ENCODE results near the gene GRM8.
A peak's percentile ranks its signal among the peaks of the same experiment; 100 is the strongest.
"Not testable (repeated sequence)": the region's sequence is repeated elsewhere in the genome, so short reads cannot be mapped to it uniquely, and the experiment has no call there.

Gene GRM8

GRCh38 chr7:126700807-126701604 is 551.7 kb downstream of the GRM8 start:
- peak; percentile 56 for DNase-seq

- DNase-seq, result no peak
Observed at GRCh38 chr7:126699707-126700106, 553.0 kb downstream of the GRM8 start.

- no peak for DNase-seq
Observed at GRCh38 chr7:126698909-126699308, 553.8 kb downstream of the GRM8 start.

- no peak for DNase-seq
Observed at GRCh38 chr7:126698446-126698845, 554.3 kb downstream of the GRM8 start.

- no peak for DNase-seq
Observed at GRCh38 chr7:126696256-126697038, 556.3 kb downstream of the GRM8 start.

GRCh38 chr7:126690848-126691751 is 561.6 kb downstream of the GRM8 start:
- DNase-seq, result no peak

- no peak for DNase-seq
Observed at GRCh38 chr7:126690104-126690503, 562.6 kb downstream of the GRM8 start.

GRCh38 chr7:126689037-126689436 is 563.7 kb downstream of the GRM8 start:
- DNase-seq, result no peak

GRCh38 chr7:126686474-126686873 is 566.3 kb downstream of the GRM8 start:
- no peak for DNase-seq

GRCh38 chr7:126685596-126685995 is 567.1 kb downstream of the GRM8 start:
- DNase-seq, result no peak

- no peak for DNase-seq
Observed at GRCh38 chr7:126685018-126685573, 567.6 kb downstream of the GRM8 start.

- DNase-seq, result no peak
Observed at GRCh38 chr7:126682176-126682575, 570.6 kb downstream of the GRM8 start.

- not testable (repeated sequence) for DNase-seq
Observed at GRCh38 chr7:126668762-126669161, 584.0 kb downstream of the GRM8 start.

GRCh38 chr7:126668367-126668752 is 584.4 kb downstream of the GRM8 start:
- no peak for DNase-seq

GRCh38 chr7:126667742-126668366 is 584.9 kb downstream of the GRM8 start:
- DNase-seq, result no peak

GRCh38 chr7:126662856-126663255 is 589.9 kb downstream of the GRM8 start:
- DNase-seq, result no peak

GRCh38 chr7:126659124-126659523 is 593.6 kb downstream of the GRM8 start:
- DNase-seq, result no peak

GRCh38 chr7:126658684-126659083 is 594.1 kb downstream of the GRM8 start:
- no peak for DNase-seq

GRCh38 chr7:126657599-126658358 is 595.0 kb downstream of the GRM8 start:
- DNase-seq, result no peak

- no peak for DNase-seq
Observed at GRCh38 chr7:126657137-126657536, 595.6 kb downstream of the GRM8 start.

GRCh38 chr7:126656165-126656564 is 596.6 kb downstream of the GRM8 start:
- no peak for DNase-seq

- no peak for DNase-seq
Observed at GRCh38 chr7:126637538-126637937, 615.2 kb downstream of the GRM8 start.
